Stomach (tissue), 4 donors: ENCODE measurements around the gene C8A.

Experiments used
- EP300 ChIP-seq: sonication (generic); formaldehyde crosslinking; IDR thresholded peaks from one replicate; pipeline ENCODE4 v1.6.1; 2017; ENCODE audit warnings: antibody characterized with exemption
- POLR2A ChIP-seq, 4 donors: fragments of 450-650 bp; IDR thresholded peaks; one replicate each; pipeline ENCODE4 v1.6.1; 2016; ENCODE audit warnings: antibody characterized with exemption in 4 of 4, control low read depth in 2 of 4, mild to moderate bottlenecking in 1 of 4, moderate library complexity in 1 of 4
- POLR2AphosphoS5 ChIP-seq, 3 donors: sonication (generic); formaldehyde crosslinking; IDR thresholded peaks; one replicate each; pipeline ENCODE4 v1.6.1; 2016; ENCODE audit warnings: antibody characterized with exemption in 3 of 3
- TF ChIP-seq, protein P1 (sequence below), 7 experiments: fragments of 450-650 bp in 4 of 7; fragments of 200-600 bp in 3 of 7; sonication (generic) in 3 of 7; IDR thresholded peaks; one replicate each; pipeline ENCODE4 v1.5.1; 2016 to 2019; ENCODE audit warnings: antibody characterized with exemption in 7 of 7, control low read depth in 2 of 7, mild to moderate bottlenecking in 1 of 7

- TF ChIP-seq, protein P1, sequence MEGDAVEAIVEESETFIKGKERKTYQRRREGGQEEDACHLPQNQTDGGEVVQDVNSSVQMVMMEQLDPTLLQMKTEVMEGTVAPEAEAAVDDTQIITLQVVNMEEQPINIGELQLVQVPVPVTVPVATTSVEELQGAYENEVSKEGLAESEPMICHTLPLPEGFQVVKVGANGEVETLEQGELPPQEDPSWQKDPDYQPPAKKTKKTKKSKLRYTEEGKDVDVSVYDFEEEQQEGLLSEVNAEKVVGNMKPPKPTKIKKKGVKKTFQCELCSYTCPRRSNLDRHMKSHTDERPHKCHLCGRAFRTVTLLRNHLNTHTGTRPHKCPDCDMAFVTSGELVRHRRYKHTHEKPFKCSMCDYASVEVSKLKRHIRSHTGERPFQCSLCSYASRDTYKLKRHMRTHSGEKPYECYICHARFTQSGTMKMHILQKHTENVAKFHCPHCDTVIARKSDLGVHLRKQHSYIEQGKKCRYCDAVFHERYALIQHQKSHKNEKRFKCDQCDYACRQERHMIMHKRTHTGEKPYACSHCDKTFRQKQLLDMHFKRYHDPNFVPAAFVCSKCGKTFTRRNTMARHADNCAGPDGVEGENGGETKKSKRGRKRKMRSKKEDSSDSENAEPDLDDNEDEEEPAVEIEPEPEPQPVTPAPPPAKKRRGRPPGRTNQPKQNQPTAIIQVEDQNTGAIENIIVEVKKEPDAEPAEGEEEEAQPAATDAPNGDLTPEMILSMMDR (IDR thresholded peaks at IDR 0.05) = no peak
- TF ChIP-seq POLR2AphosphoS5 (IDR thresholded peaks at IDR 0.05) = no peak
- TF ChIP-seq EP300 = no peak
- TF ChIP-seq POLR2A (IDR thresholded peaks at IDR 0.05) = no peak
Observed at GRCh38 chr1:56866656-56867055, 12.1 kb downstream of the C8A start.
